Tibial nerve (tissue), 3 donors: ENCODE measurements around the gene PACSIN2.

Experiments
- CTCF ChIP-seq, 5 experiments: fragments of 200-600 bp in 3 of 5; fragments of 450-650 bp in 2 of 5; sonication (generic) in 3 of 5; IDR thresholded peaks; one replicate each; pipeline ENCODE4 v1.5.1; 2016 to 2019; ENCODE audit warnings: antibody characterized with exemption in 5 of 5, mild to moderate bottlenecking in 3 of 5, moderate library complexity in 2 of 5
- POLR2A ChIP-seq, 2 donors: fragments of 450-650 bp; IDR thresholded peaks; one replicate each; pipeline ENCODE4 v1.6.1; 2017; ENCODE audit warnings: antibody characterized with exemption in 2 of 2, mild to moderate bottlenecking in 2 of 2, moderate library complexity in 2 of 2

GRCh38 chr22:43009444-43009843, 5.5 kb downstream of the PACSIN2 start:
- TF ChIP-seq CTCF (IDR thresholded peaks at IDR 0.05) (no peak), POLR2A (IDR thresholded peaks at IDR 0.05) (no peak)
